Measurements from ENCODE around the gene CLEC16A. TPM values are rescaled to one million over a fixed set of nuclear protein-coding genes. Genes with fewer than 3 reads are reported as not detected.

The CLEC16A gene
- total RNA-seq, 1 donor from 2014 or later: 19.8 TPM

DNA sequence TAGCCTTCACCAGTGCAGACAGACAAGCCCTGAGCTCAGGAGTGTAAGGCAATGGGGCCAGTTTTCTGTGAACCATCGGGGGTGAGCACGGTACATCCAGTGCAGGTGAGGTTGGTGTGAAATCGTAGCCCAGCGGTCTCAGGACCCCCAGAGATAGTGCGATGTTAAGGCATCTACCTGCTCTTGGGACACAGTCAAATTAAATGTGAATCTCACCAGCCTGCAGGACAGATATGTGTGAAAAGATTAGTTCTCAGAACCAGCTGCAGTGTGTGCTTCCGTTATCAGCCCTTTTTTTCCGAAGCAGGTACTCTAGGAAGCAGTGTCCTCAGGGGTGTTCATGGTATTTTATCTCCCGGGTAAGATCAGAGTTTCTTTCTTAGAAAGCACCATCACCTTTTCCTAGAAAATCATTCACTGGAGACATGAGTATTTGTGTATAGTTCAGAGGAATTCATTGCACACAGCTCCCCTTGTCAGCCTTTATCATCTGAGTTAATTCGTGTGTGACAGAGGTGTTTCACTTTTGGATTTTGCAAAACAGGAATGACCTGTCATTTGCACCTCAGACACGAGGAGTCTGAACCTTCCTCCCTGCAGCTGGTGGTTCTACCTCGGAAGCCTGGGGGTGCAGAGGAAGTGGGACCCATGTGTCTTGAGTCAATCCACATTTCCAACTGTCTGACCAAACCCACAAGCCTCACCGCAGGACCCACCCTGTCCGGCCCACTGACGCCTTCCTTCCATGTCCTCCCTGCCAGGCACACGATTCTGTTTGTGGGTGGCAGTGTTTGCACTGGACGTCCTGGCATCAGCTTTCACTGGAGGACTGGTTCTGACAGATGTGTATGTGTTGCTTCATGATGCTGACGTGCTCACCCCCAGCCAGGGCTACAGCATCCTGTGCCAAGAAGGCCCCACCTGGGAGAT, 107.8 kb downstream of the CLEC16A start:
- no peaks in the 10 kb centered on the region for H3K27me3 ChIP-seq (ENCODE audit: control insufficient read depth, insufficient read depth, low read length)
- no peak overlapping the region for H3K4me3 ChIP-seq (ENCODE audit: low read depth, low read length)
- TF ChIP-seq, protein P1, sequence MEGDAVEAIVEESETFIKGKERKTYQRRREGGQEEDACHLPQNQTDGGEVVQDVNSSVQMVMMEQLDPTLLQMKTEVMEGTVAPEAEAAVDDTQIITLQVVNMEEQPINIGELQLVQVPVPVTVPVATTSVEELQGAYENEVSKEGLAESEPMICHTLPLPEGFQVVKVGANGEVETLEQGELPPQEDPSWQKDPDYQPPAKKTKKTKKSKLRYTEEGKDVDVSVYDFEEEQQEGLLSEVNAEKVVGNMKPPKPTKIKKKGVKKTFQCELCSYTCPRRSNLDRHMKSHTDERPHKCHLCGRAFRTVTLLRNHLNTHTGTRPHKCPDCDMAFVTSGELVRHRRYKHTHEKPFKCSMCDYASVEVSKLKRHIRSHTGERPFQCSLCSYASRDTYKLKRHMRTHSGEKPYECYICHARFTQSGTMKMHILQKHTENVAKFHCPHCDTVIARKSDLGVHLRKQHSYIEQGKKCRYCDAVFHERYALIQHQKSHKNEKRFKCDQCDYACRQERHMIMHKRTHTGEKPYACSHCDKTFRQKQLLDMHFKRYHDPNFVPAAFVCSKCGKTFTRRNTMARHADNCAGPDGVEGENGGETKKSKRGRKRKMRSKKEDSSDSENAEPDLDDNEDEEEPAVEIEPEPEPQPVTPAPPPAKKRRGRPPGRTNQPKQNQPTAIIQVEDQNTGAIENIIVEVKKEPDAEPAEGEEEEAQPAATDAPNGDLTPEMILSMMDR (IDR thresholded peaks at IDR 0.05; ENCODE audit: insufficient read depth, low read length, poor library complexity, severe bottlenecking): no peak
- DNase-seq (ENCODE audit: low read depth): no peak
- no peaks in the 10 kb centered on the region for H3K36me3 ChIP-seq (ENCODE audit: control insufficient read depth, insufficient read depth, low read length)

DNA sequence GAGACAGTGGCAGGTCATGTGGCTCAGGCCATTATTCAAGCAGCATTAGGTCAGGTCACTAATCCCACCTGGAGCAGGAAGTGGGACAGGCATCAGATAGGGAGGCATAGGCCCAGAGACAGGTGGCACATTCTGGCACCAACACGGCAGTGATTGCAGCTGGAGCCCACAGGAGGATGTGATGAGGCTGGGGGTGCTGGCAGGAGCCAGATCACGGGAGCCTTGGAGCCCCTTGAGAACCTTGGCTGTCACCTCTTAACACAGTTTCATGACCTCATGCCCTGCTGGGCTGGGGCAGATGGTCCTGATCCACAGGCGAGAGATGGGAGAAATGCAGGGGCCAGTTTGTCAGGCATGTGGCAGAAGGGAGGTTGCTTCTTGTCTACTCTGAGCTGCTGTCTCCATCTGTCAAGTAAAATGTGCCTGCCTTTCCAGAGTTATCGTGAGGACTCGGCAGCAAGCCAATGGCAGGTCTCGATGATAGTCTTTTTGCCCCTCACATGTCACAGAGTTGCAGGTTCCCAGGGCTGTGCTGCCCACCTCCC, 109.6 kb downstream of the CLEC16A start:
- Histone ChIP-seq H3K4me3 (ENCODE audit: low read depth, low read length) (no peak overlapping the region), H3K27me3 (ENCODE audit: control insufficient read depth, insufficient read depth, low read length) (no peaks in the 10 kb centered on the region), H3K36me3 (ENCODE audit: control insufficient read depth, insufficient read depth, low read length) (no peaks in the 10 kb centered on the region)
- DNase-seq (ENCODE audit: low read depth): no peak
- TF ChIP-seq, protein P1 (IDR thresholded peaks at IDR 0.05; ENCODE audit: insufficient read depth, low read length, poor library complexity, severe bottlenecking): no peak

GRCh38 chr16:11056090-11056992, 112.0 kb downstream of the CLEC16A start:
- TF ChIP-seq, protein P1 (IDR thresholded peaks at IDR 0.05; ENCODE audit: insufficient read depth, low read length, poor library complexity, severe bottlenecking): no peak
- no peak for DNase-seq (ENCODE audit: low read depth)
- no peak overlapping the region for H3K4me3 ChIP-seq (ENCODE audit: low read depth, low read length)
- H3K27me3 ChIP-seq (ENCODE audit: control insufficient read depth, insufficient read depth, low read length): no peaks in the 10 kb centered on the region
- no peaks in the 10 kb centered on the region for H3K36me3 ChIP-seq (ENCODE audit: control insufficient read depth, insufficient read depth, low read length)

DNA sequence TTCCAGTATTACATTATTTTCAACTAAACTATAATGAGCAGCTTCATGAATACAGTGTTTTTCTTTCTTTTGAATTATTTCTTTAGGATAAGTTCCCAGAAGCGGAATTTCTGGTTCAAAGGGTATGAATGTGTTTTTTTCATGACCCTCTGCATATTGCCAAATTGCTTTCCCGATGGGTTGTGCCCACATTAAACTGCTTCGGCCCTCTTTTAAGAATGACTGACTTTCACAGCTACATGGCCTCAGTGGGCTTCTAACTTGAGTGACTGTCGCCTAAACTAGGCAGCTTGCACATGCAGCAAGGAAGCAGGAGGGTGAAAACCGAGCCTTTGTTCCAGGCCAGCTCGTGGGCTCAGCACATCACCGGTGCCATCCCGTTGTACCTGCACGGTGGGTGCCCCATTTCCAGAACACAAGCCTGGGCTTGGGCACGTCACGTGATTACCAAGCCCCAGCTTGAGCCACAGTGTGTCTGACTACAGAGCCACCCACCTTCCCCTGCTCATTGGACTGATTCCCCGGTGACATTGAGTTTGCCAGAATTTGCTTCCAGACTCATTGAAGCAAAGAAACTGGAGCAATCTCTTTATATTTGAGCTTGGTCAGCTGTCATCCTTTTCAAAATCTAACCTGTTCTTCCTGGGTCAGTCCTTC, 112.8 kb downstream of the CLEC16A start:
- Histone ChIP-seq H3K4me3 (ENCODE audit: low read depth, low read length) (no peak overlapping the region), H3K27me3 (ENCODE audit: control insufficient read depth, insufficient read depth, low read length) (no peaks in the 10 kb centered on the region), H3K36me3 (ENCODE audit: control insufficient read depth, insufficient read depth, low read length) (no peaks in the 10 kb centered on the region)
- TF ChIP-seq, protein P1 (IDR thresholded peaks at IDR 0.05; ENCODE audit: insufficient read depth, low read length, poor library complexity, severe bottlenecking): no peak
- DNase-seq (ENCODE audit: low read depth): no peak

DNA sequence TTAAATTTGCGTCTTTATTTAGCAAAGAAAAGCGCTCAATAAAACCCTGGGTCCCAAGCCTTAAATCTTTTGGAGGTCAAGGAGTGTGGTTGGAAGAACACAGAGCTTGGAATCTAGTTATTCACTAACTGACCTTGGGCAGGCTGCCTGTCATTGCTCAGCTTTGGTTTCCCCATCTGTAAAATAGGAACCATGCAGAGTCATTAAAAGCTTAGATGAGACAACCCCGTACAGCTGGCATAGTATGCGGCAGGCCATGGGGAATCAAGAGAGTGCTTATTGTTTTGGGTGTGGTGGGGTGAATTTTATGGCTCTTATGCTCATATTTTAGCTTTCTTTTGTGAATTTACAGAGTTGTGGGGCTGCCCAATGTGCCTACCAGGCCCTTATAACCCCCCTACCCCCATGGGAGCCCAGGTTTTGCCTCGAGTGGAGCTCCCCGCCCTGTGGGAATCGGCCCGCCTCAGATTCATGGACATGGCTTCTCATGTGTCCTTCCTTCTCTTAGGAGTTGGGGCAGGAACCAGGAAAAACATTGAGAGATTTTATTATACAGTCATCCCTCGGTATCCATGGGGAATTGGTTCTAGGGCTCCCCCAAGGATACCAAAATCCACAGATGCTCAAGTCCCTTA, 113.5 kb downstream of the CLEC16A start:
- TF ChIP-seq, protein P1 (IDR thresholded peaks at IDR 0.05; ENCODE audit: insufficient read depth, low read length, poor library complexity, severe bottlenecking): no peak
- Histone ChIP-seq H3K4me3 (ENCODE audit: low read depth, low read length) (no peak overlapping the region), H3K36me3 (ENCODE audit: control insufficient read depth, insufficient read depth, low read length) (no peaks in the 10 kb centered on the region), H3K27me3 (ENCODE audit: control insufficient read depth, insufficient read depth, low read length) (no peaks in the 10 kb centered on the region)
- DNase-seq (ENCODE audit: low read depth): no peak
